Body of pancreas (tissue), 4 donors: ENCODE measurements around the gene TBC1D10A. TPM values are rescaled to one million over a fixed set of nuclear protein-coding genes. Genes with fewer than 3 reads are reported as not detected.

Experiments
- ATAC-seq: fragments of 150-250 bp; one replicate; pipeline ENCODE4 v1.9.1; 2016
- DNase-seq, 4 donors: peaks; one replicate each; pipeline ENCODE4 v3.0.0-alpha.2; 2019
- H3K27ac ChIP-seq, 4 donors: fragments of 200-600 bp; sonication (generic); 1 replicate in 3 of 4; 2 replicates in 1 of 4; pipeline versions ENCODE4 v1.5.1 to v1.6.1; 2016 to 2019; ENCODE audit warnings: mild to moderate bottlenecking in 1 of 4, mixed read lengths in 1 of 4, moderate library complexity in 1 of 4
- H3K27me3 ChIP-seq, 2 donors: fragments of 200-600 bp; sonication (generic); one replicate each; pipeline ENCODE4 v1.6.0; 2016; ENCODE audit warnings: mild to moderate bottlenecking in 1 of 2
- H3K36me3 ChIP-seq, 2 donors: fragments of 200-600 bp; sonication (generic); replicated peaks in 1 of 2; 2 replicates each; pipeline ENCODE4 v1.5.1; 2016; ENCODE audit warnings: low read depth in 2 of 2; ENCODE audit not compliant: insufficient read depth in 1 of 2
- H3K4me1 ChIP-seq: fragments of 200-600 bp; sonication (generic); one replicate; pipeline ENCODE4 v1.6.0; 2016
- H3K4me3 ChIP-seq, 2 donors: fragments of 200-600 bp; sonication (generic); 1 replicate in 1 of 2; 2 replicates in 1 of 2; pipeline ENCODE4 v1.5.1; 2016 to 2019
- H3K9me3 ChIP-seq, 3 donors: fragments of 200-600 bp; sonication (generic); 1 replicate in 2 of 3; 2 replicates in 1 of 3; pipeline ENCODE4 v1.5.1; 2016
- CTCF ChIP-seq, 7 experiments: fragments of 450-650 bp in 4 of 7; fragments of 200-600 bp in 3 of 7; sonication (generic) in 3 of 7; IDR thresholded peaks; one replicate each; pipeline ENCODE4 v1.5.1; 2016 to 2019; ENCODE audit warnings: antibody characterized with exemption in 7 of 7
- POLR2A ChIP-seq, 3 donors: fragments of 450-650 bp; IDR thresholded peaks; one replicate each; pipeline ENCODE4 v1.6.1; 2016; ENCODE audit warnings: antibody characterized with exemption in 3 of 3, mild to moderate bottlenecking in 2 of 3
- WGBS, 2 donors: methylation state at CpG; one replicate each; pipeline ENCODE4 v1.1.5; 2017; 5-methylcytosine and 5-hydroxymethylcytosine counted together
- intact Hi-C: fragments of 100-400 bp; cut with DNase I; formaldehyde crosslinking; loops from one replicate; pipeline ENCODE4 v1.15.1; 2023
- total RNA-seq, 2 donors: library from RNA; depleted of rRNA; stranded (reverse); fragments of >200 nt; gene quantifications; one replicate each; pipeline ENCODE4 v1.1.0, GENCODE V29; 2016

The TBC1D10A gene
- total RNA-seq, 2 donors from 2014 or later = 4.3 to 15.0 TPM

DNA sequence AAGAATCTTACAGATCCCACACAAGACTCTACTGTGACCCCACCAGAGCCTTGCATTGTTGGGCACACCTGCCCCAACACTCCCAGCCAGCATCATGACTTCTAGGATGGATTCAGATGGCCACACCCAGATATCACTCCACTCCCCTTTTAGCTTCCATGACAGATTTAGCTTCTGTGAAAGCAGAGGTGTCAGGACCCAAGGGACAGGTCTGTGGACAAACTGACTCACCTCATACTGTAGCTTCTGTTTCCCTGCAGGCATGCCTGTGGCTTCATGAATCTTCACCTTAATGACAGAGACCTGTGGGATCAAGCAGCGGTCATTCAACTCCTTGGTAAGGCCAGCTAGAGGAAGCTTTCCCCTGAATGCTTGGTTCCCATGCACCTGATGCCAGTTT is 8.5 kb upstream of the TBC1D10A start:
- 100% methylated on average over 1 of the region's 1 CpG for WGBS, 2 donors
- Histone ChIP-seq H3K36me3 (peaks cover 43 to 65% of the 10 kb centered on the region in 2 donors), H3K4me1 (no peaks in the 10 kb centered on the region), H3K27ac (no peak overlapping the region), H3K9me3 (no peaks in the 10 kb centered on the region), H3K4me3 (no peak overlapping the region), H3K27me3 (no peaks in the 10 kb centered on the region)
- DNase-seq (no peak), ATAC-seq (no peak)
- TF ChIP-seq POLR2A (IDR thresholded peaks at IDR 0.05) (no peak), CTCF (IDR thresholded peaks at IDR 0.05) (no peak)
- intact Hi-C loops = no loop called here

DNA sequence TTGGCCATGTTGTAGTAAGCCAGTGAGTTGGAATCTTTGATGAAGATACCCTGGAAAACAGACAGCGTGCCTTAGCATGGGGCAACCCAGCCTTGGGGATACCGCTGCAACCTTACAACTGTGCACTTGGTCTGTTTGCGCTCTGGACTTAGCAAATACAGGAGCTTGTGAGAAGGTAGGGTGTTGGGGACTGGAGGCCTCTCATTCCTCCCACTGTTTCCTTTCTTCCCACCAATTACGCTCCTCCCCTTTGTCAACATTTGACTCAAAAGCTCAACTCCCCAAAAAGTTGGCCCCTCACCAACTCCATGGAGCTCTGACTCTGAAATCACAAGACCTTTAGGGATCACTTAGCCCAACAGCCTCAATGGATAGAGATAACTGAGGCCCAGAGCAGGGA is 7.9 kb upstream of the TBC1D10A start:
- H3K27me3 ChIP-seq = no peaks in the 10 kb centered on the region
- no peaks in the 10 kb centered on the region for H3K9me3 ChIP-seq
- H3K4me3 ChIP-seq = no peak overlapping the region
- H3K36me3 ChIP-seq = peaks cover 37 to 59% of the 10 kb centered on the region in 2 donors
- TF ChIP-seq POLR2A (IDR thresholded peaks at IDR 0.05) = no peak
- no peak for TF ChIP-seq CTCF (IDR thresholded peaks at IDR 0.05)
- intact Hi-C loops = no loop called here
- ATAC-seq (no peak), DNase-seq (no peak)
- 91 to 98% methylated on average over 4 of the region's 4 CpGs for WGBS, 2 donors
- no peaks in the 10 kb centered on the region for H3K4me1 ChIP-seq
- H3K27ac ChIP-seq = no peak overlapping the region

- H3K27ac ChIP-seq = no peak overlapping the region
- ATAC-seq = no peak
- 88 to 93% methylated on average over 3 of the region's 3 CpGs for WGBS, 2 donors
Measured at GRCh38 chr22:30333707-30334087, 7.0 kb upstream of the TBC1D10A start.

DNA sequence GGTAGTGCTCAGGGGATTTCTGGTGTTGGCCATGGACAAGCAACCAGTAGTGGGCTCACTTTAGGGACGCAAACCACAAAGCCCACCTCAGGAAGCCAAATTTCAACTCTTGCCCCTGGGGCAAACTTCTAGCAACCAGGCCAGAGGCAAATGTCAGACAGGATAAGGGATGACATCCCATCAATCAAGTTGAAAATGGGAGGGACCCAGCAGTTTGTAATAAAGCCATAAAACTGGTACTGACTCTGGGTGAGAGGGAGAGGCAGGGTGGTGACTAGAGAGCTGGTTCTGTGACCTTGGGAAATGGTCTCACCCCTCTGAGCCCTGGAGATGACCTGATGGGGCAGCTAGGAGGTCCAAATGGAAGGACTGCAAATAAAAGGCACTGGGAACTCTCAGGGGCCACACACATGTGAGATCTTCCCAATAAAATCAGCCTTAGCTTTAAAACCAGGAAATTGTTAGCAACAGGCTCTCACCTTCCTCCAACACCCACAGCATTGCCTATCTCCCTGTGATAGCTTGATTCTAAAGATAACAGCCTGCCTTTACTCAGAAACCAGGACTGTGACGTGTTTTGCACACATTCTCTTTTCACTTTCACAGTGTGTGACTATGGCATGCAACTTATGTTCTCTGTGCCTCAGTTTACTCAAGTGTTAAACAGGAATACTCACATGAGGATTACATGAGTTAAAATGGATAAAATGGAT is 6.4 kb upstream of the TBC1D10A start:
- Histone ChIP-seq H3K27ac (peak overlapping the region in 1 of 4 donors; percentile 5), H3K9me3 (no peaks in the 10 kb centered on the region), H3K4me3 (no peak overlapping the region), H3K36me3 (peaks cover 24 to 46% of the 10 kb centered on the region in 2 donors), H3K4me1 (peaks cover 5% of the 10 kb centered on the region), H3K27me3 (no peaks in the 10 kb centered on the region)
- intact Hi-C loops = no loop called here
- 90 to 94% methylated on average over 2 of the region's 2 CpGs for WGBS, 2 donors
- ATAC-seq (no peak), DNase-seq (no peak)
- TF ChIP-seq POLR2A (IDR thresholded peaks at IDR 0.05) (no peak), CTCF (IDR thresholded peaks at IDR 0.05) (no peak)

More at GRCh38 chr22:30333707-30334087, 7.0 kb upstream of the TBC1D10A start:
- H3K4me3 ChIP-seq = no peak overlapping the region
- DNase-seq = no peak
- intact Hi-C loops = no loop called here
- H3K36me3 ChIP-seq = peaks cover 27 to 49% of the 10 kb centered on the region in 2 donors
- no peaks in the 10 kb centered on the region for H3K4me1 ChIP-seq
- no peaks in the 10 kb centered on the region for H3K27me3 ChIP-seq
- no peak for TF ChIP-seq CTCF (IDR thresholded peaks at IDR 0.05)
- no peak for TF ChIP-seq POLR2A (IDR thresholded peaks at IDR 0.05)
- H3K9me3 ChIP-seq = no peaks in the 10 kb centered on the region

DNA sequence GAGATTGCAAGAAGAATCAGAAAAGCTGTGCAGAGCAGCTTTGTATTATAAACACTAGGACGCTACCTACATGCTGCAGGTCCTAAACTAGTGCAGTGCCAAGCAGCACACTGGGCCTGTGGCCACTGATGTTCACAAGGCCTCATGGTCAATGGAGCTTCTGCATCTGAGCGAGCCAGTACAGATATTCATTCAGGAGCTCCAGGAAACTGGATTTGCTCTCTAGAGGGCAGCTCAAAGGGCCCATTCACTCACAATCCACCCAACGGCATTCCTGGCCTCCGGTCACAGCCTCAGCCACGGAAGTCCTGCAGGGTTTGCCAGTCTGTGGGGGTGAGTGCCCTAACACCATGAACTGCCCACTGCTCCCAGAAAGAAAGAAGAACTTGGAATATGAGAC is 5.8 kb upstream of the TBC1D10A start:
- H3K36me3 ChIP-seq = peaks cover 22 to 40% of the 10 kb centered on the region in 2 donors
- ATAC-seq = no peak
- no peak for TF ChIP-seq CTCF (IDR thresholded peaks at IDR 0.05)
- TF ChIP-seq POLR2A (IDR thresholded peaks at IDR 0.05) = no peak
- H3K9me3 ChIP-seq = no peaks in the 10 kb centered on the region
- H3K4me3 ChIP-seq = no peak overlapping the region
- no peaks in the 10 kb centered on the region for H3K27me3 ChIP-seq
- peak overlapping the region in 1 of 4 donors; percentile 5 for H3K27ac ChIP-seq
- WGBS, 2 donors = 70 to 78% methylated on average over 2 to 5 of the region's 5 CpGs
- no peak for DNase-seq
- intact Hi-C loops = no loop called here
- H3K4me1 ChIP-seq = peaks cover 11% of the 10 kb centered on the region
